H1 (cell line): ENCODE measurements around the gene MIA3. TPM values are rescaled to one million over a fixed set of nuclear protein-coding genes. Genes with fewer than 3 reads are reported as not detected.

Source experiments
- CTCF ChIA-PET: fragments of 300-600 bp; sonication (Branson Sonifier 250); formaldehyde crosslinking; loops from one replicate; lab custom pipeline; 2021; ENCODE audit not compliant: partially characterized antibody; lab: Charles Lee
- POLR2A ChIA-PET: fragments of 300-600 bp; sonication (Branson Sonifier 250); formaldehyde crosslinking; loops from one replicate; lab custom pipeline; 2021; ENCODE audit warnings: inconsistent platforms; ENCODE audit not compliant: partially characterized antibody; lab: Charles Lee
- DNase-seq, 2 experiments: peaks; one replicate each; pipeline versions ENCODE4 v3.0.0 to v3.0.0-alpha.2; 2010 to 2022; ENCODE audit warnings: low spot score in 2 of 2, low read depth in 1 of 2, mixed read lengths in 1 of 2
- FAIRE-seq: peaks from 2 replicates; lab custom pipeline; 2011; peaks lifted over from hg19 to GRCh38; lab: Jason Lieb, UNC
- H2AFZ ChIP-seq: 2 replicates; pipeline ENCODE4 v1.8.1; 2012; ENCODE audit warnings: low read length, inconsistent platforms
- H2AK5ac ChIP-seq: 2 replicates; pipeline ENCODE4 v1.6.1; 2013; ENCODE audit warnings: low read depth, low read length
- H2BK120ac ChIP-seq: replicated peaks from 2 replicates; pipeline ENCODE3; 2013; ENCODE audit warnings: low read depth, low read length, inconsistent platforms
- H2BK12ac ChIP-seq: 2 replicates; pipeline ENCODE4 v1.6.1; 2013; ENCODE audit warnings: low read depth, low read length
- H2BK15ac ChIP-seq: 2 replicates; pipeline ENCODE4 v1.6.1; 2013; ENCODE audit warnings: low read length
- H2BK20ac ChIP-seq: 2 replicates; pipeline ENCODE4 v1.6.1; 2013; ENCODE audit warnings: low read length
- H2BK5ac ChIP-seq: 2 replicates; pipeline ENCODE4 v1.6.1; 2013; ENCODE audit warnings: low read depth, low read length
- H3K14ac ChIP-seq: 2 replicates; pipeline ENCODE4 v1.6.1; 2013; ENCODE audit warnings: inconsistent platforms; ENCODE audit not compliant: insufficient read length
- H3K18ac ChIP-seq: 2 replicates; pipeline ENCODE4 v1.6.1; 2013; ENCODE audit warnings: low read length; ENCODE audit errors: extremely low read depth
- H3K23ac ChIP-seq: 2 replicates; pipeline ENCODE4 v1.6.1; 2013; ENCODE audit warnings: inconsistent platforms; ENCODE audit not compliant: insufficient read length
- H3K23me2 ChIP-seq: 2 replicates; pipeline ENCODE4 v1.6.1; 2013; ENCODE audit warnings: low read depth, low read length
- H3K27ac ChIP-seq: 2 replicates; pipeline ENCODE4 v1.6.1; 2011; ENCODE audit warnings: low read depth, low read length, inconsistent platforms
- H3K27me3 ChIP-seq, 4 experiments: replicated peaks in 1 of 4; 1 replicate in 1 of 4; 2 replicates in 3 of 4; pipeline versions ENCODE4 v1.6.1 to v1.8.1; 2011 to 2013; ENCODE audit warnings: low read length in 3 of 4, mild to moderate bottlenecking in 3 of 4, inconsistent platforms in 2 of 4, mixed read lengths in 2 of 4, moderate library complexity in 1 of 4; ENCODE audit not compliant: control insufficient read depth in 3 of 4, insufficient read depth in 3 of 4; ENCODE audit errors: extremely low read depth in 1 of 4
- H3K36me3 ChIP-seq, 4 experiments: 2 replicates each; pipeline versions ENCODE4 v1.6.1 to v1.8.1; 2011 to 2013; ENCODE audit warnings: mild to moderate bottlenecking in 4 of 4, low read length in 3 of 4, moderate library complexity in 2 of 4, control low read depth in 1 of 4, inconsistent platforms in 1 of 4; ENCODE audit not compliant: insufficient read depth in 4 of 4, control insufficient read depth in 2 of 4
- H3K4ac ChIP-seq: replicated peaks from 2 replicates; pipeline ENCODE3; 2013; ENCODE audit warnings: low read length, low read depth, mixed read lengths, inconsistent platforms; ENCODE audit not compliant: insufficient read length
- H3K4me1 ChIP-seq, 4 experiments: replicated peaks in 1 of 4; 1 replicate in 1 of 4; 2 replicates in 3 of 4; pipeline versions ENCODE4 v1.6.1 to v1.8.1; 2011 to 2013; ENCODE audit warnings: low read length in 3 of 4, inconsistent platforms in 2 of 4, mixed read lengths in 1 of 4; ENCODE audit not compliant: insufficient read depth in 4 of 4, control insufficient read depth in 3 of 4
- H3K4me2 ChIP-seq, 2 experiments: 2 replicates each; pipeline versions ENCODE4 v1.6.1 to v1.8.1; 2011 to 2013; ENCODE audit warnings: low read depth in 2 of 2, low read length in 2 of 2, control low read depth in 1 of 2, inconsistent platforms in 1 of 2, mild to moderate bottlenecking in 1 of 2; ENCODE audit not compliant: insufficient read depth in 1 of 2
- H3K4me3 ChIP-seq, 4 experiments: fragments of 200-600, 300-600 bp in 1 of 4; sonication (generic), shearing (Covaris generic), sonication (Bioruptor Twin) in 1 of 4; 2 replicates each; pipeline versions ENCODE4 v1.5.1 to v1.8.1; 2011 to 2016; ENCODE audit warnings: low read length in 4 of 4, low read depth in 3 of 4, control low read depth in 2 of 4, inconsistent platforms in 2 of 4, mild to moderate bottlenecking in 2 of 4, mixed read lengths in 1 of 4, moderate library complexity in 1 of 4; ENCODE audit not compliant: insufficient read depth in 2 of 4; ENCODE audit errors: extremely low read depth in 1 of 4
- H3K56ac ChIP-seq: replicated peaks from 2 replicates; pipeline ENCODE3; 2013; ENCODE audit warnings: low read depth, mild to moderate bottlenecking, mixed read lengths, low read length, inconsistent platforms; ENCODE audit not compliant: insufficient read length
- H3K79me1 ChIP-seq: 2 replicates; pipeline ENCODE4 v1.6.1; 2013; ENCODE audit warnings: low read depth, low read length, control low read depth
- H3K79me2 ChIP-seq, 2 experiments: 2 replicates each; pipeline versions ENCODE4 v1.6.1 to v1.8.1; 2012 to 2013; ENCODE audit warnings: low read length in 2 of 2, mild to moderate bottlenecking in 2 of 2, inconsistent platforms in 1 of 2; ENCODE audit not compliant: insufficient read depth in 2 of 2, control insufficient read depth in 1 of 2
- H3K9ac ChIP-seq, 4 experiments: replicated peaks in 1 of 4; 1 replicate in 1 of 4; 2 replicates in 3 of 4; pipeline versions ENCODE4 v1.6.1 to v1.8.1; 2011 to 2013; ENCODE audit warnings: low read depth in 3 of 4, low read length in 3 of 4, control low read depth in 2 of 4, mild to moderate bottlenecking in 2 of 4, moderate library complexity in 2 of 4, inconsistent platforms in 1 of 4; ENCODE audit errors: extremely low read depth in 1 of 4
- H3K9me3 ChIP-seq, 2 experiments: 2 replicates each; pipeline versions ENCODE4 v1.6.1 to v1.8.1; 2012 to 2013; ENCODE audit warnings: mild to moderate bottlenecking in 2 of 2, moderate library complexity in 2 of 2, control low read depth in 1 of 2, inconsistent platforms in 1 of 2, low read depth in 1 of 2, low read length in 1 of 2, mixed read lengths in 1 of 2; ENCODE audit not compliant: insufficient read depth in 2 of 2
- H4K20me1 ChIP-seq, 2 experiments: replicated peaks in 1 of 2; 2 replicates each; pipeline versions ENCODE3 to v1.8.1; 2011 to 2013; ENCODE audit warnings: inconsistent platforms in 2 of 2, low read length in 2 of 2, mild to moderate bottlenecking in 1 of 2; ENCODE audit not compliant: insufficient read depth in 2 of 2, control insufficient read depth in 1 of 2
- H4K5ac ChIP-seq: 2 replicates; pipeline ENCODE4 v1.6.1; 2013; ENCODE audit warnings: low read length, low read depth, mixed read lengths, inconsistent platforms; ENCODE audit not compliant: insufficient read length
- H4K8ac ChIP-seq: 2 replicates; pipeline ENCODE4 v1.8.0; 2013; ENCODE audit warnings: mild to moderate bottlenecking, moderate library complexity, low read length, inconsistent platforms; ENCODE audit not compliant: insufficient read depth; ENCODE audit errors: extremely low read depth
- H4K91ac ChIP-seq: replicated peaks from 2 replicates; pipeline ENCODE3; 2013; ENCODE audit warnings: low read length, mixed read lengths, inconsistent platforms; ENCODE audit not compliant: insufficient read length
- CREB1 ChIP-seq: IDR thresholded peaks from 2 replicates; pipeline ENCODE4 v1.6.1; 2012; ENCODE audit warnings: inconsistent platforms
- WGBS, 2 experiments: shearing (Covaris generic) in 1 of 2; methylation state at CpG; one replicate each; pipeline versions ENCODE4 v1.1.6 to v1.1.7; 2013 to 2015; ENCODE audit warnings: low lambda C conversion rate in 2 of 2, mixed read lengths in 2 of 2, inconsistent platforms in 1 of 2, low coverage in 1 of 2, missing lambda C conversion rate in 1 of 2; ENCODE audit not compliant: insufficient replicate concordance in 2 of 2, insufficient coverage in 1 of 2, insufficient read length in 1 of 2; ENCODE audit errors: extremely low coverage in 1 of 2, missing lambda C conversion rate in 1 of 2; 5-methylcytosine and 5-hydroxymethylcytosine counted together
- polyA plus RNA-seq, 7 experiments: library from polyadenylated mRNA; depleted of rRNA in 3 of 7; stranded (reverse) in 5 of 7; unstranded in 2 of 7; fragments of >200 nt in 5 of 7; fragments of 200-250 nt in 2 of 7; gene quantifications; 1 replicate in 5 of 7; 2 replicates in 1 of 7; 4 replicates in 1 of 7; pipeline versions ENCODE4 v1.2.1 to v1.2.3, GENCODE V29; 2011 to 2013; ENCODE audit warnings: missing spikeins in 2 of 7, mixed read lengths in 2 of 7
- total RNA-seq: library from RNA; stranded (reverse); fragmentation: NEBNext Ultra II Directional; extraction: Animal tissue kit (Norgen Biotek cat#: 25700); gene quantifications from 2 replicates; pipeline ENCODE4 v1.2.1, GENCODE V29; 2021

MIA3 gene
- total and polyA plus RNA-seq, 2 of the 8 experiments (the other 6 are each of a cell fraction or from before 2014, with no cell fraction given), result 69.0 to 105 TPM

DNA sequence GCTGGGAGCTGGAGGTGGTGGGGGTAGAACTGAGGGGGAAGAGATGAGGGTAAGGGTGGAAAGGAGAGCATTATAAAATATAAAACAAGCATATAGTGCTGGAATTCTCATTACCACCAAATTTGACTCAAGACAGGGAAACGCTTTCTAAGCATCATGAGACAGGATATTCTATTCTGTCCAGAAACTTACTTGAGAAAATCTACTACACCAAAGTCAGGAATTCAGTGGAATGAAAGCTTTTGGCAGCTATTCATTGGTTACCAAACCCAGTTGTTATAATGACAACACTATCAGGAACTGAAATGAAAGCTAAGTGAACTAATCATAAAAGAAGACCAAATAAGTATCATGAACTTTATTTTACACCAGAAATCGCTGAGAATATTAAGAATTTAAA is 79.9 kb downstream of the MIA3 start:
- H3K23ac ChIP-seq, result no peak overlapping the region
- H3K4me1 ChIP-seq, result no peaks in the 10 kb centered on the region
- no peak overlapping the region for H3K4ac ChIP-seq
- H4K20me1 ChIP-seq, result no peaks in the 10 kb centered on the region
- H2BK15ac ChIP-seq, result no peak overlapping the region
- H3K27me3 ChIP-seq, result no peaks in the 10 kb centered on the region
- no peak overlapping the region for H4K91ac ChIP-seq
- no peak overlapping the region for H2BK120ac ChIP-seq
- DNase-seq, result no peak
- H3K9me3 ChIP-seq, result no peaks in the 10 kb centered on the region; a peak in 1 of 4 replicates
- H4K8ac ChIP-seq, result no peak overlapping the region
- H3K36me3 ChIP-seq, result peaks cover 0 to 18% (median 8%) of the 10 kb centered on the region in 4 experiments; a peak in 4 of 8 replicates
- no peak overlapping the region for H3K14ac ChIP-seq
- no peak overlapping the region for H3K4me2 ChIP-seq
- no peak overlapping the region for H2BK12ac ChIP-seq
- 97% methylated on average over 2 of the region's 2 CpGs; no CpG with 5 or more reads in 1 of the 2 experiments for WGBS, 2 experiments
- ChIA-PET CTCF (interaction anchor here (1.1 kb wide), 1 partner anchor 56 kb away, joined by 3 read pairs; no protein-coding TSS in a partner anchor), POLR2A (interaction anchor here (1.1 to 1.4 kb wide), 3 partner anchors 12 to 15 kb away, joined by 3 read pairs; no protein-coding TSS in a partner anchor)
- H3K18ac ChIP-seq, result no peak overlapping the region
- H3K79me1 ChIP-seq, result no peaks in the 10 kb centered on the region
- H3K79me2 ChIP-seq, result peaks cover 0 to 4% of the 10 kb centered on the region in 2 experiments; a peak in 1 of 4 replicates
- no peak overlapping the region for H3K9ac ChIP-seq
- H2AK5ac ChIP-seq, result no peak overlapping the region
- H2AFZ ChIP-seq, result no peak overlapping the region
- no peak for FAIRE-seq
- H2BK20ac ChIP-seq, result no peak overlapping the region
- H3K27ac ChIP-seq, result no peak overlapping the region
- H2BK5ac ChIP-seq, result no peak overlapping the region
- TF ChIP-seq CREB1, result no peak
- H4K5ac ChIP-seq, result no peak overlapping the region
- no peaks in the 10 kb centered on the region for H3K23me2 ChIP-seq
- H3K4me3 ChIP-seq, result no peak overlapping the region
- H3K56ac ChIP-seq, result no peak overlapping the region
